ENCODE data around the gene GATD1.

The GATD1 gene

DNA sequence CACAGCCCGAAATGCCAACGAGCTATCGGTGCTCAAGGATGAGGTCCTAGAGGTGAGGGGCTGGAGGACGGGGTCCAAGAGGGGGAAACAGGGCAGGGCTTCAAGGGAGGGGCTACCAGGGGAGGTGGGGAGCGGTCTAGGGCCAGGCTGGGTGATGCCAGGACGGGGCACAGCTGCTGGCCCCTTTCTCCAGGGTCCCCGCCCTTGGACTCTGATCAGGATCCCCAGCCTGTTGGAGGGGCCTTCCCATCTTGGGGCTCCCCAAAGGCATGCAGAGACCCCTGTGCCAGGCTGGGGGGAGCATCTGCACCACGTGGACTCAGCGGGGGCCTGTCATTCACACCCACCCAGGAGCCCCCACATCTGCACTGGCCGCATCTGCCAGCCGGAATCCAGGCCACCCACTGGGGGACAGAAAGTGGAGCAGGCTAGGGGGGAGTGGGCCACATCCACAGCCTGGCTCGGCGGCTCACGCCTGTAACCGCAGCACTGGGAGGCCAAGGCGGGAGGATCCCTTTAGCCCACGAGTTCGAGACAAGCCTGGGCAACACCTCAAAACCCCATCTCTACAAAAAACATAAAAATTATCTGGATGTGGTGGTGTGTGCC, 52.4 kb downstream of the GATD1 start:
- H3K4me3 ChIP-seq (ENCODE audit: low read depth, low read length) = no peak overlapping the region
- POLR2A ChIA-PET = interaction anchor here (0.6 kb wide), 1 partner anchor 144 kb away, joined by 4 read pairs; no protein-coding TSS in a partner anchor
- no peak for TF ChIP-seq CTCF (IDR thresholded peaks at IDR 0.05; ENCODE audit: insufficient read depth, low read length, missing control alignments)
- CTCF ChIA-PET = interaction anchor here (0.8 to 10.2 kb wide), 7 partner anchors 8 to 171 kb away, joined by 3 to 198 read pairs (median 16); partner anchors contain the start of genes DEAF1, EPS8L2 and TMEM80
- no peak for DNase-seq (ENCODE audit: low read depth, low spot score)

- DNase-seq (ENCODE audit: low read depth, low spot score) = no peak
- POLR2A ChIA-PET = interaction anchor here (0.6 kb wide), 1 partner anchor 144 kb away, joined by 4 read pairs; no protein-coding TSS in a partner anchor
- H3K4me3 ChIP-seq (ENCODE audit: low read depth, low read length) = no peak overlapping the region
- no peak for TF ChIP-seq CTCF (IDR thresholded peaks at IDR 0.05; ENCODE audit: insufficient read depth, low read length, missing control alignments)
- CTCF ChIA-PET = interaction anchor here (0.5 to 10.2 kb wide), 18 partner anchors 9 to 188 kb away, joined by 3 to 198 read pairs (median 6); partner anchors contain the start of genes DEAF1, EPS8L2, LMNTD2 and TMEM80
These were observed 53.1 kb downstream of the GATD1 start for GRCh38 chr11:724049-724777.

DNA sequence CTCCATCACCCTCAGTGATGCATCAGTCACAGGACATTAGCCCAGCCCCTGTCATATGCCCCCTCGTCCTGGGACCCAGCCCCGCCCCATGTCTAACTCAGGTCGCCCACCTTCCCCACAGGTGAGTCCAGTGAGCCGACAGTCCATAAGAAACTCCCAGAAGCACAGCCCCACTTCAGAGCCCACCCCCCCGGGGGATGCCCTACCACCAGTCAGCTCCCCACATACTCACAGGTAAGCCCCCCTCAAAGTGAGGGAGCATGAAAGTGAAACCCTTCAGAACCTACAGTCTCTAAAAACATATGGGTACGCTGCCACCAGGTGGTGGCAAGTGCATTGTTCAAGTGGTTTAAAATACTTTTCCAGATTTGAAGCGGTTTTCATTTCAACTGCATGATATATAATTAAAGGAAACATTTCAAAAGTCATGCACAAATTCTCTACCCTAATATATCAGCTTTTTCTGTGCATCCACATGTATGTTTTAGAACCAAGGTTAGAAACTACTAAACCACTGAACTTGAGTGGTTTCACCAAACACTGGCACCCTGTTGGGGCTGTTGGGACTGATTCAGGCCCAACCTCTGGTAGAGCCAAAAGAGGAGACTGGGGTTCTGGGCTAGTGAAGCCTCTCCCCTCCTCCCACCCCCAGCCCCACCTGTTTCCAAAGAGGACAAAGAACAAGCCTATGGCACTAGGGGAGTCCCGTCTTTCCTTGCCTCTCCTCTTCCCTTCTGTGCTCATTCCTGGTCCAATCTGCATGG, 54.0 kb downstream of the GATD1 start:
- ChIA-PET POLR2A (no interaction called here), CTCF (interaction anchor here (0.6 to 10.2 kb wide), 23 partner anchors 8 to 187 kb away, joined by 3 to 198 read pairs (median 5); partner anchors contain the start of genes DEAF1, EPS8L2, LMNTD2 and TMEM80)
- no peak for DNase-seq (ENCODE audit: low read depth, low spot score)

GRCh38 chr11:722346-722811, 54.9 kb downstream of the GATD1 start:
- no peak overlapping the region for H3K4me3 ChIP-seq (ENCODE audit: low read depth, low read length)
- POLR2A ChIA-PET = interaction anchor here (0.6 to 1.4 kb wide), 2 partner anchors 159 to 216 kb away, joined by 3 read pairs; no protein-coding TSS in a partner anchor
- TF ChIP-seq CTCF (IDR thresholded peaks at IDR 0.05; ENCODE audit: insufficient read depth, low read length, missing control alignments) = no peak
- CTCF ChIA-PET = interaction anchor here (1.0 to 10.2 kb wide), 12 partner anchors 11 to 168 kb away, joined by 3 to 198 read pairs (median 6); partner anchors contain the start of genes DEAF1, EPS8L2, LMNTD2 and TMEM80
- DNase-seq (ENCODE audit: low read depth, low spot score) = no peak

More for the DNA sequence above, 54.0 kb downstream of the GATD1 start:
- no peak overlapping the region for H3K4me3 ChIP-seq (ENCODE audit: low read depth, low read length)
- TF ChIP-seq CTCF (IDR thresholded peaks at IDR 0.05; ENCODE audit: insufficient read depth, low read length, missing control alignments) = peak; percentile 42

GRCh38 chr11:721741-722345, 55.4 kb downstream of the GATD1 start:
- no peak for DNase-seq (ENCODE audit: low read depth, low spot score)
- H3K4me3 ChIP-seq (ENCODE audit: low read depth, low read length) = no peak overlapping the region
- POLR2A ChIA-PET = interaction anchor here (1.4 to 1.8 kb wide), 2 partner anchors 15 to 158 kb away, joined by 3 to 7 read pairs; partner anchors contain the start of gene EPS8L2

More at GRCh38 chr11:721741-722345, 55.4 kb downstream of the GATD1 start:
- TF ChIP-seq CTCF (IDR thresholded peaks at IDR 0.05; ENCODE audit: insufficient read depth, low read length, missing control alignments) = no peak
- CTCF ChIA-PET = interaction anchor here (1.0 to 10.2 kb wide), 9 partner anchors 11 to 167 kb away, joined by 3 to 198 read pairs (median 11); partner anchors contain the start of genes DEAF1, EPS8L2 and TMEM80
